ENCODE data around the gene MAD1L1.

Gene MAD1L1

DNA sequence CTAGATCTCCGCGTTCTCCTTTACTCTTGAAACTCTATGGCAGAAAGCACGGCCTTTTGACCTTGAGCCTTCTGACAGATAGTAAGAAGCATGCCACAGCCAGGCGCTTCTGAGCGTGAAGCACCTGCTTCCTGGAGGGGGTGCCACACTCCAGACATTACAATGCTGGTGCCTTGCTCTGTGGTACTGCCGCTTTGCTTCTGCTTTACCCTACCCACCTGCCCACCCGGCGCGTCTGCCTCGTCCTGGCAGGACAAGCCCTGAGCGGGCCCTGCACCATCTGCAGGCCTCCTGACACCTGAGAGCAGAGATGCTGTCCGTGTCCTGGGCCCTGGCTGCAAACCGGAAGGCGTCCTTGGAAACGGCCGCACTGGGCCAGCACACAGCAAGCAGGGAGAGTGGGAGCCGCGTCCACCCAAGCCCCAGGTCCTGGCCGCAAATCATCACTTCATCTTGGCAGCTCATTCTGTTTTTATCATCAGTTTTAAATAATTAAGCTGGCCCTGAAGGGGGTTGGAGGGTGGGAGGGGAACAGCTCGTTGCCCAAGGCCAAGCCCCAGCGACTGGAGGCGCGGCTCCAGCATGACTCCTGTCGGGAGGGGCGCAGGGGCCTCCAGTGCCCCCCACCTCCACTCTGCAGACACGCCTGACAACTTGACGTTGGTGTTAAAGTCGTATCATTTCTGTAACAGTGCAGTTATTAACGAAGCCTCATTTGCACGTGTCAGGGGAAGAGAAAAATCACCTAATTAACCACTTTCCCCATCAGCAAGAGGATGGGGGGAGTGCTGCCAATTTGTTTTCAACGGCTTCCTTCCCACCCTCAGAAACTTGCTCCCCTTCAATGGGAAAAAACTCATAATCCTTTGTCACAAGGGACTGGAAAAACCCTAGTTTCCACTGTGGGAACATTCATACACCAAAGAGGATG is 132.2 kb downstream of the MAD1L1 start:
- H3K79me2 ChIP-seq (ENCODE audit: control insufficient read depth, insufficient read depth, low read length, poor library complexity) = no peaks in the 10 kb centered on the region
- peaks cover 2% of the 10 kb centered on the region for H3K79me1 ChIP-seq (ENCODE audit: low read length)
- peaks cover 14 to 19% of the 10 kb centered on the region in 2 experiments for H3K4me1 ChIP-seq (ENCODE audit: control insufficient read depth in 1 of 2, insufficient read depth in 2 of 2, low read length in 2 of 2)
- no peak overlapping the region for H3K23ac ChIP-seq (ENCODE audit: low read length)
- no peak overlapping the region for H2BK12ac ChIP-seq (ENCODE audit: low read length)
- no peak overlapping the region for H3K18ac ChIP-seq (ENCODE audit: low read length)
- H3K9ac ChIP-seq (ENCODE audit: low read length) = no peak overlapping the region
- H4K8ac ChIP-seq (ENCODE audit: low read depth, low read length) = no peak overlapping the region
- no peak overlapping the region for H3K14ac ChIP-seq (ENCODE audit: low read length)
- H3K27me3 ChIP-seq (ENCODE audit: insufficient read depth, low read length) = no peaks in the 10 kb centered on the region
- WGBS (ENCODE audit: extremely low coverage, insufficient coverage, insufficient read length) = no CpG with 5 or more reads among the region's 31 CpGs
- no peak for DNase-seq
- no peak overlapping the region for H3K4me3 ChIP-seq (ENCODE audit: low read depth, low read length)
- no peak overlapping the region for H2BK120ac ChIP-seq (ENCODE audit: insufficient read depth, low read length, poor library complexity)
- H3K4ac ChIP-seq (ENCODE audit: low read depth, low read length) = no peak overlapping the region
- peaks cover 0 to 3% of the 10 kb centered on the region in 2 experiments for H3K36me3 ChIP-seq (ENCODE audit: control insufficient read depth in 1 of 2, insufficient read depth in 2 of 2, low read length in 2 of 2)
- no peak overlapping the region for H2AFZ ChIP-seq (ENCODE audit: insufficient read depth, low read length, poor library complexity)
- no peak overlapping the region for H4K12ac ChIP-seq (ENCODE audit: low read depth, low read length)
- no peak overlapping the region for H2BK5ac ChIP-seq (ENCODE audit: low read depth, low read length, poor library complexity)
- peaks cover 6% of the 10 kb centered on the region for H3K9me3 ChIP-seq (ENCODE audit: insufficient read depth, low read depth, low read length)
- no peak overlapping the region for H4K91ac ChIP-seq (ENCODE audit: low read depth, low read length)
- H3K4me2 ChIP-seq (ENCODE audit: low read length) = no peak overlapping the region
- H2AK5ac ChIP-seq (ENCODE audit: low read length) = no peak overlapping the region
- H3K27ac ChIP-seq (ENCODE audit: low read depth, low read length) = no peak overlapping the region

DNA sequence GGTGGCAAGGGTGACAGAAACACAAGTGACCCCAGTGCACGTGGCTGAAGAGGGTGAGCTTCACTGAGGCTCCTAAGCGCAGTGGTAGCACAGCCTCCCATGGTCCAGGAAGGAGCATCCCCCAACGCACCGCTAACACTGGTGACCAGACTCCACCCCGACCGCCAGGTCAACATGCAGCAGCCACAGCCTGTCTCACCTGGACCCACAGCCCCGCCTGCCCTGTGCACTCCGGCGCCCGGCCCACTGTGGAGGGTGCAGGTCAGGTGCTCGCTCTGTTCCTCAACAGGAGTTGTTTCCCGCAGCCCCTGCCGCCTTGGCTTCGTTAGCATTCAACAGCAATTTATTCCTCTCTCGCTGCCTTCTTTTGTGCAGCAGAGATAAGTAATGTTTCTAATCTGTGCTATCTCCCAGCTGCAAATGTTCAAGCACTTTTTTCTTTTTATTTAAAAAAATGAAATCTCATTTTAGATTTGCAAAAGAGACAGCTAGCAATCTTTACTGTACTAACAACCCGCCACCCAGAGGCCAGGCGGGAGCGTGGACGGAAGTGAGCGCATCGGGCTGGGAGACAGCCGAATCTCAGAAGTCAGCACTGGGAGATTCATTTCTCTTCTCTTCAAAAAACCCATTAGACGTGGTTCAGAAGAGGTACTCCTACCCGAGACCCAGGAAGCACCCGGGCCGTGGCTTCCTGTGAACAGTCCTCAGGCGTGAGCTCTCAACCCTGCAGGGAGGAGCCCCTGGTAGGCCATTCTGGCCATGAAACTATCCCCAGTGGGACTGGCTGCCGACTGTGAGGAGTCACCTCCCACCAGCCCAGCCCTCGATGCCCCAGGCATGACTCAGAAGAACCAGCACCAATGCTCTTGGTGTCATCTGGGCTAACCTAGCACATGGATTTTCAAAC is 133.4 kb downstream of the MAD1L1 start:
- Histone ChIP-seq H4K12ac (ENCODE audit: low read depth, low read length) (no peak overlapping the region), H2AK5ac (ENCODE audit: low read length) (no peak overlapping the region), H4K91ac (ENCODE audit: low read depth, low read length) (no peak overlapping the region), H3K27ac (ENCODE audit: low read depth, low read length) (no peak overlapping the region), H4K8ac (ENCODE audit: low read depth, low read length) (no peak overlapping the region), H3K27me3 (ENCODE audit: insufficient read depth, low read length) (no peaks in the 10 kb centered on the region), H3K4me3 (ENCODE audit: low read depth, low read length) (no peak overlapping the region), H3K79me1 (ENCODE audit: low read length) (no peaks in the 10 kb centered on the region), H2BK120ac (ENCODE audit: insufficient read depth, low read length, poor library complexity) (no peak overlapping the region), H2BK5ac (ENCODE audit: low read depth, low read length, poor library complexity) (no peak overlapping the region), H3K23ac (ENCODE audit: low read length) (no peak overlapping the region), H3K9ac (ENCODE audit: low read length) (no peak overlapping the region), H3K4me2 (ENCODE audit: low read length) (no peak overlapping the region), H3K36me3 (ENCODE audit: control insufficient read depth in 1 of 2, insufficient read depth in 2 of 2, low read length in 2 of 2) (peaks cover 0 to 3% of the 10 kb centered on the region in 2 experiments), H3K18ac (ENCODE audit: low read length) (no peak overlapping the region), H2AFZ (ENCODE audit: insufficient read depth, low read length, poor library complexity) (no peak overlapping the region), H3K4me1 (ENCODE audit: control insufficient read depth in 1 of 2, insufficient read depth in 2 of 2, low read length in 2 of 2) (peaks cover 8 to 11% of the 10 kb centered on the region in 2 experiments), H3K9me3 (ENCODE audit: insufficient read depth, low read depth, low read length) (peaks cover 6% of the 10 kb centered on the region), H2BK12ac (ENCODE audit: low read length) (no peak overlapping the region), H3K4ac (ENCODE audit: low read depth, low read length) (no peak overlapping the region), H3K14ac (ENCODE audit: low read length) (no peak overlapping the region), H3K79me2 (ENCODE audit: control insufficient read depth, insufficient read depth, low read length, poor library complexity) (no peaks in the 10 kb centered on the region)
- DNase-seq = no peak
- no CpG with 5 or more reads among the region's 29 CpGs for WGBS (ENCODE audit: extremely low coverage, insufficient coverage, insufficient read length)

DNA sequence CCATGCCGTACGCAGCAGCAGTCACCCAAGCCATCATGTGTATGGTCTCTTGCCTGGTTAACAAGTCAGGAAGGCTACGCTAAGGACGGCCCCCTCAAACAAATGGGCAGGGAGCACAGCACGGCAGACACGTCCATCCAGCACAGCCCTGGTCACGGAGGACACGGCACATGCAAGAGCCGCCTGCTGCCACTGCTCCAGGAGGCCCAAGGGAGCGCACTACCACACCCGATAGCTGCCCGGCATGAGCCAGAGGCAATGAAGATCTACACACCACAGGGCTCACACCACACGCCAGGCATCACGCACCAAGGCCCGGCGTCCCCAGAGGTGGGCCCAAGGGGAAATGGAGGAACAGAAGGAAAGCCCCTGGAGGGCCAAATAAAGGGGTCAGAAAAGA is 134.2 kb downstream of the MAD1L1 start:
- DNase-seq = no peak
- H4K91ac ChIP-seq (ENCODE audit: low read depth, low read length) = no peak overlapping the region
- H3K36me3 ChIP-seq (ENCODE audit: control insufficient read depth in 1 of 2, insufficient read depth in 2 of 2, low read length in 2 of 2) = peaks cover 0 to 4% of the 10 kb centered on the region in 2 experiments
- H3K4me2 ChIP-seq (ENCODE audit: low read length) = no peak overlapping the region
- H3K23ac ChIP-seq (ENCODE audit: low read length) = no peak overlapping the region
- H3K14ac ChIP-seq (ENCODE audit: low read length) = no peak overlapping the region
- no peak overlapping the region for H2AK5ac ChIP-seq (ENCODE audit: low read length)
- no peak overlapping the region for H2BK120ac ChIP-seq (ENCODE audit: insufficient read depth, low read length, poor library complexity)
- H3K79me1 ChIP-seq (ENCODE audit: low read length) = no peaks in the 10 kb centered on the region
- no peak overlapping the region for H3K4ac ChIP-seq (ENCODE audit: low read depth, low read length)
- no peaks in the 10 kb centered on the region for H3K79me2 ChIP-seq (ENCODE audit: control insufficient read depth, insufficient read depth, low read length, poor library complexity)
- peaks cover 6% of the 10 kb centered on the region for H3K9me3 ChIP-seq (ENCODE audit: insufficient read depth, low read depth, low read length)
- H2AFZ ChIP-seq (ENCODE audit: insufficient read depth, low read length, poor library complexity) = no peak overlapping the region
- H3K4me3 ChIP-seq (ENCODE audit: low read depth, low read length) = no peak overlapping the region
- no CpG with 5 or more reads among the region's 16 CpGs for WGBS (ENCODE audit: extremely low coverage, insufficient coverage, insufficient read length)
- no peak overlapping the region for H3K9ac ChIP-seq (ENCODE audit: low read length)
- H2BK5ac ChIP-seq (ENCODE audit: low read depth, low read length, poor library complexity) = no peak overlapping the region
- no peaks in the 10 kb centered on the region for H3K27me3 ChIP-seq (ENCODE audit: insufficient read depth, low read length)
- H3K27ac ChIP-seq (ENCODE audit: low read depth, low read length) = no peak overlapping the region
- no peak overlapping the region for H4K8ac ChIP-seq (ENCODE audit: low read depth, low read length)
- peaks cover under 1 to 3% of the 10 kb centered on the region in 2 experiments for H3K4me1 ChIP-seq (ENCODE audit: control insufficient read depth in 1 of 2, insufficient read depth in 2 of 2, low read length in 2 of 2)
- H2BK12ac ChIP-seq (ENCODE audit: low read length) = no peak overlapping the region
- H4K12ac ChIP-seq (ENCODE audit: low read depth, low read length) = no peak overlapping the region
- H3K18ac ChIP-seq (ENCODE audit: low read length) = no peak overlapping the region

DNA sequence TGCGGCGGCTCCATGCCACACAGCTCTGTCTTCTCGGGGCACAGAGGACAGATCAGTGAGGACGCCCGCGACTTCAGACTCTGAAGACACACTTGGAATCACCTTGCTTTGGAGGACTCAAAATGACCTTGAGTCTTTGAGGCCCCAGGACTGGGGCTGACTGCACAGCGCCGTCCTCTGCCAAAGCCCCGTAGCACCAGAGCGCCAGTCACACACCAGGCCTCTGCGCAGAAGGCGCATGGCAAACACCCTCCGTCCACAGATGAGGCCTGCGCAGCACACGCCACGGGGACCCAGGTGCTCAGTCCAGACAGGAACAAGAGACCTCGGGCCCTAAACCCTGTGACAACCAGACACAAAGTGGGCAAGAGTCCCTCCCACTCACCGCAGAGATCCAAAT is 134.7 kb downstream of the MAD1L1 start:
- H3K18ac ChIP-seq (ENCODE audit: low read length) = no peak overlapping the region
- peaks cover 0 to 5% of the 10 kb centered on the region in 2 experiments for H3K36me3 ChIP-seq (ENCODE audit: control insufficient read depth in 1 of 2, insufficient read depth in 2 of 2, low read length in 2 of 2)
- no peak overlapping the region for H4K91ac ChIP-seq (ENCODE audit: low read depth, low read length)
- no peak overlapping the region for H2AK5ac ChIP-seq (ENCODE audit: low read length)
- H3K4me1 ChIP-seq (ENCODE audit: control insufficient read depth in 1 of 2, insufficient read depth in 2 of 2, low read length in 2 of 2) = peaks cover 0 to 3% of the 10 kb centered on the region in 2 experiments
- H3K27ac ChIP-seq (ENCODE audit: low read depth, low read length) = no peak overlapping the region
- H2BK5ac ChIP-seq (ENCODE audit: low read depth, low read length, poor library complexity) = no peak overlapping the region
- no peak overlapping the region for H3K14ac ChIP-seq (ENCODE audit: low read length)
- H3K4me3 ChIP-seq (ENCODE audit: low read depth, low read length) = no peak overlapping the region
- no CpG with 5 or more reads among the region's 18 CpGs for WGBS (ENCODE audit: extremely low coverage, insufficient coverage, insufficient read length)
- H4K8ac ChIP-seq (ENCODE audit: low read depth, low read length) = no peak overlapping the region
- no peak overlapping the region for H4K12ac ChIP-seq (ENCODE audit: low read depth, low read length)
- H3K27me3 ChIP-seq (ENCODE audit: insufficient read depth, low read length) = no peaks in the 10 kb centered on the region
- DNase-seq = no peak
- peaks cover 6% of the 10 kb centered on the region for H3K9me3 ChIP-seq (ENCODE audit: insufficient read depth, low read depth, low read length)
- no peak overlapping the region for H3K4ac ChIP-seq (ENCODE audit: low read depth, low read length)
- no peak overlapping the region for H3K9ac ChIP-seq (ENCODE audit: low read length)
- no peak overlapping the region for H2BK120ac ChIP-seq (ENCODE audit: insufficient read depth, low read length, poor library complexity)
- no peak overlapping the region for H2AFZ ChIP-seq (ENCODE audit: insufficient read depth, low read length, poor library complexity)
- no peak overlapping the region for H3K4me2 ChIP-seq (ENCODE audit: low read length)
- no peak overlapping the region for H2BK12ac ChIP-seq (ENCODE audit: low read length)
- H3K23ac ChIP-seq (ENCODE audit: low read length) = no peak overlapping the region
- H3K79me1 ChIP-seq (ENCODE audit: low read length) = no peaks in the 10 kb centered on the region
- no peaks in the 10 kb centered on the region for H3K79me2 ChIP-seq (ENCODE audit: control insufficient read depth, insufficient read depth, low read length, poor library complexity)

Data from trophoblast cell (in vitro differentiated cells and primary cell).